ELR (cell line): ENCODE results near the gene CACYBP.
A peak's percentile ranks its signal among the peaks of the same experiment; 100 is the strongest.

Experiments used
- DNase-seq: peaks from one replicate; pipeline ENCODE4 v3.0.0-alpha.2; 2015; ENCODE audit warnings: low read depth

The CACYBP gene, protein sequence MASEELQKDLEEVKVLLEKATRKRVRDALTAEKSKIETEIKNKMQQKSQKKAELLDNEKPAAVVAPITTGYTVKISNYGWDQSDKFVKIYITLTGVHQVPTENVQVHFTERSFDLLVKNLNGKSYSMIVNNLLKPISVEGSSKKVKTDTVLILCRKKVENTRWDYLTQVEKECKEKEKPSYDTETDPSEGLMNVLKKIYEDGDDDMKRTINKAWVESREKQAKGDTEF

DNA sequence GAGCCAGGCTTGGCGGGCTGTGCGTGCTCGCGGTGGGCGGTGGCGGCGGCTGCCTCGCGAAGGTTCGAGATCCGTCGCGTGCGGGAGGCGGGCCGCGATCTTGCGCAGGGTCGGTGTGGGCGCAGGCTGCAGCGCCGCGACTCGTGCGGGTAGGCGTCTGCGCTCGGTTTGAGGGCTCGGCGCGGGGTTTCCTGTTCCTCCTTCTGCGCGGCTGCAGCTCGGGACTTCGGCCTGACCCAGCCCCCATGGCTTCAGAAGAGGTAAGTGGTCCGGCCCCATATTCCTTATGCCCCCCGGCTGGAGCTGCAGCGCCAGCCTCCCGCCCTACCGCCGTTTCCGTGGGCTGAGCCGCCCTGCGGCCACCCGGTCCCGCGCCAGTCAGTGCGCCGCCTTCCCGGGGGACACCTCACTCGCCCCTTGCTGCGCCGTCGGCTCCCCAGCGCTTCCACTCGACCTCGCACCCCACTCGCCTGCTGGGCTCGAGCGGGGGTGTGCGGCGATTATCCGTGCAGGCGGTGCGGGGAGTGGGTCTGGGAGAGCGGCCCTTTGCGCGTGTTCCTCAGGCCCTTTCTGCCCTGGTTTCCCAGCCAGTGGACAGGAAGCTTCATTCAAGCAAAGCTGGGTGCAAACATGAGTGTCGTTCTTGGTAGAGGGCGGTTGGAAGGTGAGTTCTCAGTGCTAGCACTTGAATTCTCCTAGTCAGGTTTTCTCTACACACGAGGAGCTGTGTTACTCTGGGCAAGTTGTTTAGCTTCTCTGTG, at the start of gene CACYBP:
TSS of gene CACYBP (plus strand) at position 12 of the 761 bp plus-strand sequence. CDS start at position 246, 234 bp downstream.
- DNase-seq: peak; percentile 49

DNA sequence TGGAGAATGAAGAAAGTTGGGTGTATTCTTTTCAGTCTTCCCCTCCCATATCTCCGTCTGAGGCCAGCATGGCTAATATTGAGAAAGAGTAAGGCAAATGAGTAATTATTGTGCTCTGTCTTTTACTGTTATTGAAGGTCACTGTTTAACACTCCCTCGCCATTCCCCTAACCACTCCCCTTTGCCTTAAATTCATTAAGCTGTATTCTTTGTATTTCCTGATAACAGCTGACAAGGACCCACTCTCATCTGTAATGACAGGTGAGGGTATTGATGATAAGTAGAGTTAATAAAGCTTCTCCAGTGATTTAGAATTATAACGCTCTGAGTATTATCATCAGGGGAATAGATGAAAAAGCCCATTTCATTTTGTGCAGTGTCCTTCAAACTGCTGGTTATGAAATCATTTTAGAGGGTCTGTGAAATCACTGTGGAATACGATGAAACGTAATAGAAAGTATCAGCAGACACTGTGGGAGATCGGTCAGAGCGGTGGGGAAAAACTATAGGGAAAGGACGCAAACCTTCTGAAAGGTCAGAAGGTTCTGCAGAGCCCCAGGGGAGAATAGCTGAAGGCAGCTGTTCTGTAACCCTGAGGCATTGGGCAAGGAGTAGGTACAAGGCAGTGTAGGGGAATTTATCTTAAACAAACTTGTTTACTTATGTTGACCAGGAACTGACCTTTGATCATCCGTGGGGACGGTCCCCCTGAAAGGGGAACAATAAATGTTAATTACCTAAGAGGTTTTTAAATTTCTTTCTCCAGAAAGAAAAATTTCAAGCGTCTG, 46.3 kb upstream of the CACYBP start:
- DNase-seq: no peak

DNA sequence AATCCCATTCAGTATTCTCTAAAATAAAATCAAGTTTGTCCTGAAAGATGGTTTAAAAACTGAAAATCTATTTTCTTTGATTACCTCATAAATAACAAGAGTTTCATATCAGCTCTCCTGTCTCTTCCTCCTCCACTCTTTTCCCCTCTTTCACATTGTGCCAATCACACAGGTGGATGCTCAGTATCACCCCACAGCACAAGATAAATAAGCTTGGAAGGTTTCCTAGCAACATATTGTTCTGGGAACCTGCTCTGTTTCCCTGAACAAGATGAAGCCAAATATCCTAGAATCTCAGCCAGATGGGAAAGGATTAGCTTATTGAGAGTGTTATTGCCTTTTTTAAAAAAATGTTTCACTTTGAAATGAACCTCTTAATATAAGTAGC, 45.7 kb upstream of the CACYBP start:
- no peak for DNase-seq

DNA sequence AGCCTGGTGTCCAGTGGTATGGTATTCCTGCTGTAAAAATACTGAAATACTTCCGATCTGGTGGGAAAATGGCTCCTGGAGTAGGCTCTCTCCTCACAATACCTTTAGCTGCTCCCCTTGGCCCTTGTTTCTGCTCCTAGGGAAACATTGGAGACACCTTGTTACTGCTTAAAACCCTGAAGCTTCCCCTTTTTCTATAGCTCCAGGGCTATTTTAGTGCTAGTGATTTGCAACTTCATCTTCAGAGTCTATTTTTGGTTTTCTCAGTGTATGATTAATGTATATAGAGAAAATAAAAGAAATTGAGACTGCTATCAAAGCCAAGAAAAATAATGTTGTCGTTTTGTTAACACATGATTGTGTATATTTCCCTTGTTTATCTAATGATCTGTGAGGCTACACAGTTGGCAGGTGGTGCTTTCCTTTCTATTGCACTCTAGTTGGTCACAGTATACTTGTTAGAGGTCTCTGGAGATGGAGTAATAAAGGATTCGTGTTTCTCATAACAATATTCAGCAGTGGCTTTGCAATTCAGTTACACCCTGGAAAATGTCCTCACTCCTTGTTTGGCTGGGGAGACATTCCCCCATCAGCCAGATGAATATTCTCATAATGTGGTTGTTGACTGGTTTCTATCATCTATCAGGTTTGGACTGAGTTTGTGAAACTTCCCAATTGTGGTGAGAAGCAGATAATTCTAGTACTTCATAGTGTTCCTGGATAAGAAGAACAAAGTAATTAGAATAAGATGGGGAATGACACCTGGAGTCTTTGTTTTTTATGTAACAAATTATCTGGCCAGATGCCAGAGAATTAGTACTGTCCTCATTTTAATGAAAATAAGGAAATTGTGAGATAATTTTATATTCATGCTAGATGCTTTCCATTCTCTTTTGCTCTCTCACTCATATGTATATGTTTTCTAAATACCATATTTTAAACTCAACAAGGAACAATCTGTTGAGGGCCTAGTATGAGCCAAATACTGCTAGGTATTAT, 44.8 kb upstream of the CACYBP start:
- no peak for DNase-seq

DNA sequence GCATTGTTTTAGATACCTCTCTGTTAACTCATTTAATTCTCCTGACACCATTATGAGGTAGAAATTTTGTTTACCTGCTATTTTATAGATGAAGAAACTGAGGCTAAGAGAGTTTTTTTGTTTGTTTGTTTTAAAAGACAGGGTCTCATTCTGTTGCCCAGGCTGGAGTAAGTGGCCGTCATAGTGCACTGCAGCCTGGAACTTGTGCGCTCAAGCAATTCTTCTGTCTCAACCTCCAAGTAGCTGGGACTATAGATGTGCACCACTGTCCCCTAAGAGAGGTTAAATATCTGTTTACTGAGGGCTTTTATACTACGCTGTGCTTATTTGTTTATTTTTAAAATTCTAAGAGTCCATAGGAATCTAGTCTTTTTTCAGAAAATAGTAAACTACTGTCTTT, 43.7 kb upstream of the CACYBP start:
- DNase-seq: no peak

DNA sequence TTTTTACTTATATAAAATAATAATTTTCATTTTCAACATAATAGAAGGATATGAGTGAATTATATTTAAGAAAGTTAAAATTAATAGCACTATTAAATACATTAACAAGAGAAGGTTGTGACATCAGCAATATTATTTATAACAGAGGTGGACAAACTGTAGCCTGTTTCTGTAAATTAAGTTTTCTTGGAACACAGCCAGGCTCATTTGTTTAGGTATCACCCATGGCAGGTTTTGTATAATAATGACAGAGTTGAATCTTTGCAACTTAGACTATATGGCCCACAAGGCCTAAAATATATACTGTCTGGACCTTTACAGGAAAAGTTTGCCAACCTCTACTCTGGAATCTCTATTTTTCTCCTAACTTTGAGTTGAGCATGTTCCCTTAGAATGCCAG, 42.8 kb upstream of the CACYBP start:
- no peak for DNase-seq

DNA sequence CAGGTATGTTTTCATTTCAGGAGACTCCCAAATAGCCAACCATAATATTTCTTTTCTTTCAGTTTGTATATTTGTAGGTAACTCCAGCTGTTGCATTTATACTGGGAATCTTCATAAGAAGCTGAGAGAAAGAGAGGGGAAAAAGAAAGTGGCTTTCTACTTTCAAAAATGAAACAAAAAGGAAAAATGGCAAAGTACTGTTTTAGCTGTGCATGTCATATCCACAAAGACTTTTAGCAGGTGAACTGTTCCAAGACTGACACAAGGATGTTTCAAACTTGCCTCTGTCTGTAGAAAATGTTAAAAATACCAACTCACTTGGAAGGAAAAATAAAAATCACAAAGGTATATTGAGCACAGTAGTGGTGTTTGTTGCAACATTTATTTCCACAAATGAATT, 41.9 kb upstream of the CACYBP start:
- DNase-seq: no peak

DNA sequence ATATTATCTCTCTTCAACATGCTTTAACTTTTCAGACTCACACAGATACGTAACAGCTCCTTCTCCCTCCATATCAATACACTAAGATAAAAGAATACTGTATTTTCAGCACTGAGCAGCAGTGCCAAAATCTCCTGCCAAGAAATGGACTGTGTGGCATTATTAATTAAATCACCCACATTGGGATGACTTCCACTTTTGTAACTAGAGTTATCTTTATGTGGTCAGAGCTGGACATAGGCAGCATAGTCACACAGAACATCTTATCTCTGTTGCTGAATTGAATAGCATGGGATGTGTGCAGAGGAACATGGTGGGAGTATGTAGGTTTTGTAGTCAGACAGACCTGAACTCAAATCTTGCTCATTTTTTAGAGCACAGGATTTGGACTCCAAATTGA, 41.4 kb upstream of the CACYBP start:
- no peak for DNase-seq

DNA sequence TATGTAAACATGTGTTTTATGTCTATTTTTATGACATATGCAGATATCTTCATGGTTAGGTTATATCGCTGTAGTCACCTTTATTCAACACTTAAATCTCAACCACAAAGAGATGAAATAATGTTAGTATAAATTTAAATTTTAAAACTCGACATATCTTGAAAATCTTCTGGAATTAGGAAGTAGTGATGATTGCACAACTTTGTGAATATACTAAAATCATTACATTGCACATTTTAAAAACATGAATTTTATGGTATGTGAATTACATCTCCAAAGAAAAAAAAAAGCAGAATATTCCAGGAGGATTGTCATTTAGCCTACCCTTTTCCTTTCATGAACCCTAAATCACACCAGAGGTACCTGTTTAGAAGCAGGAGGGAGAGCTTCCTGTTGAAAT, 39.4 kb upstream of the CACYBP start:
- DNase-seq: no peak

DNA sequence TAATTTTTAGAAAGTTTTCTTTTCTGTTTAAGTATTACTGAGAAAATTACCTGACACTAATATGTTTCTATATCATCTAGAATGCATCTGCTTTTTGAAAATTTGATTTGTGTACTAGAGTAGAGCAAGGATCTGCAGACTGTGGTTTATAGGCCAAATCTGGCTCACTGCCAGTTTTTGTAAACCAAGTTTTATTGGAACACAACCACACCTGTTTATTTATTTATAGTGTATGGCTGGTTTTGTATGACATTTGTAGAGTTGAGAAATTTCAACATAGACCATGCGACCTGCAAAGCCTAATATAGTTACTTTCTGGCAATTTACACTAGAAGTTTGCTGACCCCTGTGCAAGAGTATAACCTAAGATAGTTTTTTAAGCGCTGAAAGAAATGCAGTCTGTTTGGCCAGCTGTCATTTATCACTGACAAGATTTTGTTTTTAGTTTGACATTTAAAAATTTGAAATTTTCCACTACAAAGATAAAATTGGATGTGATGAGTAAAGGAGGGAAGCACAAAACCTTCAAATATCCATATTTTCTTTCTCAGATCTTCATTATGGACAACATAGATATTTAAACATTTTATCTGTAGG, 36.1 kb upstream of the CACYBP start:
- no peak for DNase-seq

DNA sequence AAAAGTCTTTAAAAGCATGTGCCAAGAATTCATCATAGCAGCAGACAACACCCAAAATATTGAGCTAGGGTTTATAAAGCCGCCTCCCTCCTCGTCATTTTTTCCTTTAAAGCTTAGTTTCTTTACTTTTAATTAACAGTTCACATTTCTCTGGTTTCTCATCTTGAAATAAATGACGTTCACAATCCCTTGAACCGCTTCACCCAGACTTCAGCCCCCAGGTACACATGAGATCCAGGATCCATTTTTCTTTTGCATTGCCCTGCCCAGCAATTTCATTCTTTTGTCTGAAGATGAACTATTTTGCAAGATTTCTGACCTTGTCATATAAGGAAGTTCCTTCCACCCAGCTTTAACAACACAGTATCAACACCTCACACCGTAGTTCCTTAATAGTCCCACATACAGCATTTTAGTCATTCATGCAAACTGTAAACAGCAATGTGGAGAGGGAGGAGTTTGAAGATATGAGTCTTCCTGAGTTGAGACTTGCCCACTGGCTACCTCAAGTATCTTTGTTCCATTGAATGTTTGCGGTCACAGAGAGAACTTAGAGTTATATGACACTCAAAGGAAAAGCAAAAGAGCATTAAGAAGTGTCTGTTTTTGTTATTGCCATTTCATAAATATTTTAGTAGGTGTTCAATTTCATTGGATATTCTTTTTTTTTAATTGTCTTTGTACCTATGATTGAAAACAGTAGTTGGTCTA, 35.3 kb upstream of the CACYBP start:
- DNase-seq: peak; percentile 17

DNA sequence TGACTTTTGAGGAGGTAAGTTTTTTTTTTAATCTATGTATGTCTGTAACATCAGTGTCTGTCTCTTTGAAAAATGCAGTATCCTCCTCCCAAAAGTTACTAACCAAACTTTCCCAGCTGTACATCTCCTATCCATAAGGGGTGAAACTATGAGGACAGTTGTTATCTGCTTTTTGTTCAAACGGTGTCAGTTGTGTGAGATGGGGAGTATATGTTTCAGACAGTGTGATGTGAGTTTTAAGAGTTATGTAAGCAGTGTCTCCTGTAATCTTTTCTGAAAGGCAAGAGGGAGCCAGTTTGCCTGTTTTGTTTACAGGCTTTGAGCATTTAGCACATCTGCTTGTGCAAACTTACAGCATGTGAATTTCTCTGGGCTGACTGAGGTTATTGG, 34.8 kb upstream of the CACYBP start:
- DNase-seq: no peak

DNA sequence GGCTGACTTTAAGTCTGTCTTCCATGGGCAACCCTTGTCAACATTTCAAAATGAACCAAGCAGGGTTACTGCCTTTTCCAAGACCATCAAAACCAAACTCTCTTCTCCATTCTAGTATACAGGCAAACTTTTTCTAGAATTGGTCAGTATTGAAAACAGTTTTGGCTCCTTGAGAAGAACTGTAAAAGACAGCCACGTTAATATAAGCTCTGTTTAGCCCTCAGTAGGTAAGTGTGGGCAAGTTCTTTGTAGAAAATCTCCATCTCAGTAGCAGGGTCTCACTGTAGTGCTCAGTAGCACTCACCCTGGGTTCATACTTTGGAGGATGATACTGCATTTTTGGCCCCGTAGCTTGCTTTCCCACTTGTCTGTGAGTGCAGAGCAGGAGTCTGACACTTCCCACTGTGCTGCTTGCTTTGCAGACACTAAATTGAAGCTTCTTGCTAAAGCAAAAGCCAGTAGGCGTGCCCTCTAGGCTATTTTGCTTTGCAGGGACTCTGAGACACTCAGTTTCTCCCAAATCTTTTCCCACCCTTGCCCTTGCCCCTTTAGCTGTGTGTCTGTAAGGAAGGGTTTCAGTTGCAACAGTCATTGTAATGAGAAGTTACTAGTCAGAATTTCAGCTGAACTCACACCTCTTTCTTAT, 34.3 kb upstream of the CACYBP start:
- no peak for DNase-seq

DNA sequence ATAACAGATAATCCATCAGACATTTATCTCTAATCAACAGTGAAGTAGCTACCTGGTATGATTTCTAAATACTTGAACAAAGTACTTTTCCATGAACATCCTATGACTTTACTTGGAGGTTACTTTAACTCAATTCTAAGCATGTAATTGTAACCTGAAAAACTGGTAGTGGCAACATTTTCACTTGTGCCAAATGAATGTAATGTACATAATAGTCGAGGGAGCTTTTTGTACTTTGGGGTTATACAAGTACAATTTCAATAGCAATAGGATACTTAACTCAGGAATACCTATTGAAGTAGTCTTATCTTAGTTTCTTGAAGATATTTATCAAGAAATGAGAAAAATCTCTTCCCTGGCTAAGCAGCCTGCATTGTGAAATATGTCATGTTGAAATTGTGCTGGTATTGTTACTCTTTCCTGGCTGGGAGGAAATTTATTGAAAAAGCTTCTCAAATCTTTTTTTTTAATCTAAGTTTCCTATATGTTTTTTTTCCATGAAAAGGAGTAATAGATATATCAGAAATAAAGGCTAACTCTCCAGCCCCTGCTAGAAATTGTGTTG, 33.7 kb upstream of the CACYBP start:
- no peak for DNase-seq

DNA sequence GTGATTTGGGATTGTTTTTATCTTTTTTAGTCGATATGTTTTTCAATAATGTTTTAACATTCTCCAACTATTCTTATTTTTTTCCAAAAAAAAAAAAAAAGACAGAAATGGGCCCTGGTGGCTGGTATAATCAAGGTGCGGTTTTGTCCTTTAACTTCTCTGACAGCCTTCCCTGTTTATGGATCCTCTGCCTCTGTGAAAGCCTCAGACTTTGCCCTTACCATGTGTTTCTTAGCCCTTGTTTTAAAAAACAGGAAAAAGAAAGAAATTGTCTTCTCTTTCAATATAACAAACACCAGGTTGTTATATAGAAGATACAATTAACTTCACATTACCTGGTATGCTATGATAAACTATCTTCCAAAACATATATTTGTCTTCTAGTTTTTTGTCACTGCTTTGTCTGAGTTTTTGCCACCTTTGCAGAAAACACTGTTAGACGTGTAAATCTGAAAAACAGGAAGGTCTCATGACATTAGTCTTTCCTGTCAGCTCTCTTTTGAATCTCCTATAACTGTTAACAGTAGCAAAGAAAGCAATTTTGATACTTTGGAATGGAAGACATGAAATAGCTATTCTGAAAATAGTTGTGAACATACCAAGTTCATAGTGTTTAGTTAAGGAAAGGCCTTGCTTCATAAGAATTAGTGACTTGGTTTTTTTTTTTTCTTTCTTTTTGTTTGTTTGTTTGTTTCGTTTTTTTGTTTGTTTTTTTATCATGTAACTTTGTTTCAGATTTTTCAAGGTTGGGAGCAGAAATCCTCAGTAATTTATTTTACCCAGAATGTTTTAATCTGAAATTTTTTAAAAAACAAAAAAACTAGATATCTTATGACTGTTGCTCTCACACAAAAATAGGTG, 31.7 kb upstream of the CACYBP start:
- DNase-seq: no peak

DNA sequence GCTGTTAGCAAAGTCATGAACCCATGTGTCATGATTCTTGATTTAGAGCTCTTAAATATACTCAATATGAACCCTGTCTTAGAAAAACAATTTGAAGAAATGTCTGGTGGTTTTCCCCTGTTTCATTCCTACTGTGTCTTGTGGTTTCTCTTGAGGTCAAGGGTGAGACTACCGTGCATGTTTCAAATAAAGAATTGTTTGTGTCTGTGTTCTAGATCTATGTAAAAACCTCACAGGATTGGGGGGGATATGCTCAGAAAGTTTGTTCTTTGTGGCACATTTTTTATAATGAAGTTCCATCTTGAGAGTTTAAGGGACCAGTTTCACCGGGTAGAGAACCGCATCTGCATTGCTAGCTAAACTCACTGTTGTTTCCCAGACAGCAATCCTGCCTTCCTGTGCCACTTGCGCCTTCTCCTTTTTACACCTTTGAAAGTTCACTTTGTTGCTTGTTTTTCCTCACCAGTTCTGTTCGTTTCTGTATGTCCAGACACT, 30.9 kb upstream of the CACYBP start:
- peak; percentile 55 for DNase-seq

DNA sequence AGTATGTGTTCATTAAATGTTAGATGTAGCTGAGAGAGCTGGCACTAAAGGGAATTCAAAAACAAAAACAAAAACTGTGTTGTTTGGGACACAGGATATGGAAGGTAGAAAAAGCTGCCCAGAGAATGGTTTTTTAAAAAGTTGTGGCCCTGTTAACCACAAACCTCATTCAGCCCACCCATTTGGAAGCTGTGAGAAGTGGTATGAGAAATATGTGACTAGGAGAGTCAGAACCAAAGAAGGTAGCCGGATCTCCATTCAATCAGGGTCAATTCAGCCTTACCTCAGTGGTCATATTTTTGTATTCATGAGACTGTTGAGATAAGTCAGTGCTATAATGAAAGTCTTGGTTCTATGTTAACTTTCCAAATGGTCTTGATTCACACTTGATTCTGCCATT, 29.8 kb upstream of the CACYBP start:
- DNase-seq: no peak

DNA sequence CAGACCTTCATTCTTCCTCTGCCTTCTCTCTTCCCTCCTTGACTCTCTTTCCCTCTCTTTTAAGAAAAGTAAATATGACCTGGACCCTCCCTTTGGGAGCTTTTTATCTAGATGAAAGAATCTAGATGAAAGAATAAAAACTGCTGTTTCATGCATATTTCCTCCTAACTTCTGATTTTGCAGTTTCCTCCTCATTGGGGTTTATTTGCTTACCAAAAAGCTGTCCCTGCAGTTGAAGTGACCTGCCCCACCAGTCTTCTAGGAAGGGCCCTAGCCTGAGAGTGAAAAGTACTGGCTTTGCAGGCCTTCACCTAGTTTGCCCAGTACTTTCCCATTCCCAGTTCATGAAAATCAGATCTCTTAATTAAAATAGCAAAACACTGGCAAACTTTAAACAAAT, 28.3 kb upstream of the CACYBP start:
- no peak for DNase-seq

DNA sequence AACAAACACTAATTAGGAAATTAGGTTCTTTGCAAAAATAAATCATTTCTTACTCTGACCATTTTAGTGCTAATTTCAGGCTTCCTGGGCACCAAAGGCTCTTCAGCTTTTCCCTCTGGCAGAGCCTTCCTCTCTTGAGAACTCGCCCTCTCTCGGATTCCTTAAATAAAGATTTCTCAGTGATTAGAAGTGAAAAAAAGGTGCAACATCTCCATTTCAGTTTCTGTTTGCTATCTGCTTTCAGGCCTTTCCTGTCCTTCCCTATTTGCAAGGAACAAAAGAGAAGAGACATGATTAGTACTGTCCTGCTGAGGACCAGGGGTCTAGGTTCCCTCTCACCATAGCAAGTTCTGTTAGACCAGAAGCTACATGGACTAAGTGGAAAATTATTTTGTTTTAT, 27.8 kb upstream of the CACYBP start:
- DNase-seq: no peak
